ENCODE data around the gene TBCB.

Gene TBCB

GRCh38 chr19:36144624-36145023 is 29.4 kb downstream of the TBCB start:
- peaks cover 13% of the 10 kb centered on the region; the same call in 1 of the 2 replicates for H3K79me2 ChIP-seq (ENCODE audit: insufficient read depth, low read length)
- no peak for TF ChIP-seq EZH2phosphoT487 (conservative IDR thresholded peaks at IDR 0.05; ENCODE audit: low read length)
- TF ChIP-seq, protein P1, sequence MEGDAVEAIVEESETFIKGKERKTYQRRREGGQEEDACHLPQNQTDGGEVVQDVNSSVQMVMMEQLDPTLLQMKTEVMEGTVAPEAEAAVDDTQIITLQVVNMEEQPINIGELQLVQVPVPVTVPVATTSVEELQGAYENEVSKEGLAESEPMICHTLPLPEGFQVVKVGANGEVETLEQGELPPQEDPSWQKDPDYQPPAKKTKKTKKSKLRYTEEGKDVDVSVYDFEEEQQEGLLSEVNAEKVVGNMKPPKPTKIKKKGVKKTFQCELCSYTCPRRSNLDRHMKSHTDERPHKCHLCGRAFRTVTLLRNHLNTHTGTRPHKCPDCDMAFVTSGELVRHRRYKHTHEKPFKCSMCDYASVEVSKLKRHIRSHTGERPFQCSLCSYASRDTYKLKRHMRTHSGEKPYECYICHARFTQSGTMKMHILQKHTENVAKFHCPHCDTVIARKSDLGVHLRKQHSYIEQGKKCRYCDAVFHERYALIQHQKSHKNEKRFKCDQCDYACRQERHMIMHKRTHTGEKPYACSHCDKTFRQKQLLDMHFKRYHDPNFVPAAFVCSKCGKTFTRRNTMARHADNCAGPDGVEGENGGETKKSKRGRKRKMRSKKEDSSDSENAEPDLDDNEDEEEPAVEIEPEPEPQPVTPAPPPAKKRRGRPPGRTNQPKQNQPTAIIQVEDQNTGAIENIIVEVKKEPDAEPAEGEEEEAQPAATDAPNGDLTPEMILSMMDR (IDR thresholded peaks at IDR 0.05; ENCODE audit: insufficient read depth, low read length, poor library complexity, severe bottlenecking), result no peak

GRCh38 chr19:36149673-36150406 is 34.6 kb downstream of the TBCB start:
- Histone ChIP-seq H2AFZ (ENCODE audit: low read depth, low read length, severe bottlenecking) (no peak overlapping the region), H3K27ac (ENCODE audit: low read depth, low read length) (no peak overlapping the region), H3K27me3 (ENCODE audit: low read length) (no peaks in the 10 kb centered on the region), H3K9me2 (replicated peaks; ENCODE audit: insufficient read depth, low read length) (no peaks in the 10 kb centered on the region), H4K20me1 (ENCODE audit: low read depth, low read length) (no peaks in the 10 kb centered on the region), H3K36me3 (ENCODE audit: low read length) (no peaks in the 10 kb centered on the region), H3K4me3 (ENCODE audit: insufficient read depth, low read length, poor library complexity, severe bottlenecking) (no peak overlapping the region), H3K9me3 (ENCODE audit: insufficient read depth, low read length) (no peaks in the 10 kb centered on the region), H3K79me2 (ENCODE audit: insufficient read depth, low read length) (no peaks in the 10 kb centered on the region), H3K4me2 (ENCODE audit: low read depth, low read length, poor library complexity, severe bottlenecking) (no peak overlapping the region), H3F3A (ENCODE audit: insufficient read depth) (no peaks in the 10 kb centered on the region), H3K9ac (ENCODE audit: low read length) (no peak overlapping the region)
- TF ChIP-seq, protein P1 (IDR thresholded peaks at IDR 0.05; ENCODE audit: insufficient read depth, low read length, poor library complexity, severe bottlenecking), result no peak
- TF ChIP-seq EZH2phosphoT487 (conservative IDR thresholded peaks at IDR 0.05; ENCODE audit: low read length), result no peak

More at GRCh38 chr19:36144624-36145023, 29.4 kb downstream of the TBCB start:
- Histone ChIP-seq H3K9me2 (replicated peaks; ENCODE audit: insufficient read depth, low read length) (no peaks in the 10 kb centered on the region), H2AFZ (ENCODE audit: low read depth, low read length, severe bottlenecking) (no peak overlapping the region), H3K4me3 (ENCODE audit: insufficient read depth, low read length, poor library complexity, severe bottlenecking) (no peak overlapping the region), H3F3A (ENCODE audit: insufficient read depth) (no peaks in the 10 kb centered on the region), H4K20me1 (ENCODE audit: low read depth, low read length) (no peaks in the 10 kb centered on the region), H3K27me3 (ENCODE audit: low read length) (no peaks in the 10 kb centered on the region), H3K4me2 (ENCODE audit: low read depth, low read length, poor library complexity, severe bottlenecking) (no peak overlapping the region), H3K9me3 (ENCODE audit: insufficient read depth, low read length) (no peaks in the 10 kb centered on the region), H3K9ac (ENCODE audit: low read length) (no peak overlapping the region), H3K36me3 (ENCODE audit: low read length) (no peaks in the 10 kb centered on the region), H3K27ac (ENCODE audit: low read depth, low read length) (no peak overlapping the region)

GRCh38 chr19:36150586-36150985 is 35.3 kb downstream of the TBCB start:
- H3K27me3 ChIP-seq (ENCODE audit: low read length), result no peaks in the 10 kb centered on the region
- H3K9me3 ChIP-seq (ENCODE audit: insufficient read depth, low read length), result no peaks in the 10 kb centered on the region
- no peaks in the 10 kb centered on the region for H3K9me2 ChIP-seq (replicated peaks; ENCODE audit: insufficient read depth, low read length)
- H3K79me2 ChIP-seq (ENCODE audit: insufficient read depth, low read length), result no peaks in the 10 kb centered on the region
- H3K4me2 ChIP-seq (ENCODE audit: low read depth, low read length, poor library complexity, severe bottlenecking), result no peak overlapping the region
- H2AFZ ChIP-seq (ENCODE audit: low read depth, low read length, severe bottlenecking), result no peak overlapping the region
- no peak overlapping the region for H3K4me3 ChIP-seq (ENCODE audit: insufficient read depth, low read length, poor library complexity, severe bottlenecking)
- no peak overlapping the region for H3K27ac ChIP-seq (ENCODE audit: low read depth, low read length)
- no peaks in the 10 kb centered on the region for H3F3A ChIP-seq (ENCODE audit: insufficient read depth)
- H4K20me1 ChIP-seq (ENCODE audit: low read depth, low read length), result no peaks in the 10 kb centered on the region
- no peak for TF ChIP-seq EZH2phosphoT487 (conservative IDR thresholded peaks at IDR 0.05; ENCODE audit: low read length)
- H3K9ac ChIP-seq (ENCODE audit: low read length), result no peak overlapping the region
- no peaks in the 10 kb centered on the region for H3K36me3 ChIP-seq (ENCODE audit: low read length)

Measured in SU-DHL-6 (cell line).